Stomach smooth muscle (tissue), 2 donors: Measurements from ENCODE around the gene LDLRAD4.

ENCODE experiments used
- H3K27ac ChIP-seq: one replicate; pipeline ENCODE4 v1.7.0; 2013; ENCODE audit warnings: mild to moderate bottlenecking, low read length, inconsistent platforms
- H3K27me3 ChIP-seq, 2 donors: one replicate each; pipeline ENCODE4 v1.7.0; 2013; ENCODE audit warnings: low read length in 2 of 2; ENCODE audit not compliant: insufficient read depth in 2 of 2, control insufficient read depth in 1 of 2
- H3K36me3 ChIP-seq, 2 donors: one replicate each; pipeline ENCODE4 v1.7.0; 2013; ENCODE audit warnings: low read length in 2 of 2; ENCODE audit not compliant: control insufficient read depth in 2 of 2, insufficient read depth in 2 of 2
- H3K4me1 ChIP-seq: one replicate; pipeline ENCODE4 v1.7.0; 2013; ENCODE audit warnings: low read length; ENCODE audit not compliant: control insufficient read depth, insufficient read depth
- H3K4me3 ChIP-seq, 2 donors: one replicate each; pipeline ENCODE4 v1.7.0; 2013; ENCODE audit warnings: low read length in 2 of 2
- H3K9ac ChIP-seq, 2 donors: one replicate each; pipeline ENCODE4 v1.7.0; 2013; ENCODE audit warnings: low read length in 2 of 2, mild to moderate bottlenecking in 1 of 2
- H3K9me3 ChIP-seq, 2 donors: one replicate each; pipeline ENCODE4 v1.7.0; 2013; ENCODE audit warnings: low read length in 2 of 2; ENCODE audit not compliant: control insufficient read depth in 2 of 2
- donor health status: healthy.
- donor health status: Pancreatic carcinoma.

Gene LDLRAD4

DNA sequence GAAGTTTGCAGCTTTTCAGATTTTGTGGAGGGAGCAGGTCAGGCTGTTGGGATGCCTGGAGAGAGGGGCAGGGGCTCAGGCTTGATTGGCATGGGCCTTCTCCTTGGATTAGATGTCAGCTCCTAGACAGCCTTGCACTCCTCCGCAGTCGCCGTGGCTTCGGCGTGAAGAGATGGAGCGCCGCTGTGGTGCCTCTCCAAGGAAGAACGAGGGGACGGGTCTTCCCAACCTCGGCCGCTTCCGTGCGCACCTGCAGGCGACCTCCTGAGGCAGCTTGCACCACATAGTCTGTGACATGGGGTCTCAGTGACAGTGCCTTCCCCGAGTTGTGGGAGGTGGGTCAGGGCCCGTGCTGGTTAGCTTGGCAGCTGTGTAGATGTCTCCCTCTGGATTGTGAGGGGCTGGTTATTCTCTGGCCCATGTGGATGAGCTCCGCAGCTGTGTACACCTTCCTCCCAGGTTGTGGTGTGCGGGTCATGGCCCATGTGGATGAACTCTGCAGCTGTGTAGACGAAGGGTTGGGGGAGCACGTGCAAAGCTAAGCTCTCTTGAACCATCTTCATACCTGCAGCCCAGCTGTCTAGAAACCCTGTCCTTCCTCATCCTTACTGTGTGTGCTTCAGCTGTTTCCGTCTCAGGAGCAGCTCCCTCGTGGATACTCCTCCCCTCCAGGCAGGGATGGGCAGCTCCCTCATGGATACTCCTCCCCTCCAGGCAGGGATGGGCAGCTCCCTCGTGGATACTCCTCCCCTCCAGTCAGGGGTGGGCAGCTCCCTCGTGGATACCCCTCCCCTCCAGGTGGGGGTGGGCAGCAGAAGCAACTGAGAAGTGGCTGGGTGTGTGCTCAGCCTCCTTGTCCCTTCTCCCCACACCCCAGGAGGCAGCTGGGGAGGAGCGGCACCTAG is 170.3 kb downstream of the LDLRAD4 start:
- Histone ChIP-seq H3K4me3 (no peak overlapping the region), H3K27me3 (no peaks in the 10 kb centered on the region), H3K4me1 (peaks cover 12% of the 10 kb centered on the region), H3K9ac (no peak overlapping the region), H3K9me3 (no peaks in the 10 kb centered on the region), H3K36me3 (peaks cover 3 to 5% of the 10 kb centered on the region in 2 donors), H3K27ac (no peak overlapping the region)

DNA sequence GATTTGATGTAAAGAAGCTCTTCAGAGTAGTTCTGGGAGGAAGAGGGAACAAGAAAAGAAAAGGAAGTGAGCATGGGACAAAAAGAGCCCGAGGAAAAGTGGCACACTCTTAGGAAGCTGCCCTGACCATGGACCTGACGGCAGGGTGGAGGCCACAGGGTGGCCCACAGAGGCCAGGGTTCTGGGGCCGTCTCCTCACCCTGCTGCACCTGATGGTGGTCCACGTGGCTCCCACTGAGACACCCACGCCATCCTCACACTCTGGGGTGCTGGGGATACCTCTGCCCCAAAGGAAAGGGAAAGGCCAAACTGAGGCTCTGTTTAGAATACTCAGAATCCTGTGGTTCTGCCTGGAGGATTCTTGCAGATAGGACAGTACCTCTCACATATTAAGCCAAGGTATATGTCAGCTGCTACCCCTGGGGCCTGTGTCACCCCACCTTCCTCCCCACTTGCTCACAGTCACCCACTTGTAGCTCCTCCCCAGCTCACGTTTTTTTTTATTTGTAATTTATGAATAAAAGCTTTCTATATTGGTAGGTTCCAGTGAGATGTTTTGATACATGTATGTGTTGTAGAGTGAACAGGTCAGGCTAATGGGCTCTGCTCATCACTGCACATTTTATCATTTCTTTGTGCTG is 171.1 kb downstream of the LDLRAD4 start:
- H3K9ac ChIP-seq: no peak overlapping the region
- peaks cover 12% of the 10 kb centered on the region for H3K4me1 ChIP-seq
- no peak overlapping the region for H3K27ac ChIP-seq
- H3K4me3 ChIP-seq: no peak overlapping the region
- peaks cover 3 to 5% of the 10 kb centered on the region in 2 donors for H3K36me3 ChIP-seq
- H3K27me3 ChIP-seq: no peaks in the 10 kb centered on the region
- H3K9me3 ChIP-seq: no peaks in the 10 kb centered on the region

DNA sequence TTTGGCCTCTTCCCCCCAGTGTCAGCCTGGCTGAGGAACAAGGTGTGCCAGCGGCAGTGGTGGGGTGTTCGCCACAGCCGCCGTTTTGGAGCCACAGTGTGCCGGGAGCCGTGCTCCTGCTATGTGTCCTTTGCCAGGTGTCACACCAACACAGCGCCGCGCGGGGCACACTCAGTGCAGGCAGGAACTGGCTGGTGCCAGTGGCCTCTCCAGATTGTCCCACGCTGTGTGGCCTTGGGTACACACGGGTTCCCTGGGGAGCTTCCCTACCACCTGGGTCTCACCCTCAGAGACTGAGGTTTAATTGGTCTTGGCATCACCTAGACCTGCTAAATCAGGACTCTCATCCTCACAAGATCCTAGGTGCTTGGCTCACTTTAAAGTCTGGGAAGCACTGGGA is 171.6 kb downstream of the LDLRAD4 start:
- Histone ChIP-seq H3K4me1 (peaks cover 14% of the 10 kb centered on the region), H3K4me3 (no peak overlapping the region), H3K9me3 (no peaks in the 10 kb centered on the region), H3K27me3 (no peaks in the 10 kb centered on the region), H3K36me3 (peaks cover 3 to 5% of the 10 kb centered on the region in 2 donors), H3K27ac (no peak overlapping the region), H3K9ac (no peak overlapping the region)

DNA sequence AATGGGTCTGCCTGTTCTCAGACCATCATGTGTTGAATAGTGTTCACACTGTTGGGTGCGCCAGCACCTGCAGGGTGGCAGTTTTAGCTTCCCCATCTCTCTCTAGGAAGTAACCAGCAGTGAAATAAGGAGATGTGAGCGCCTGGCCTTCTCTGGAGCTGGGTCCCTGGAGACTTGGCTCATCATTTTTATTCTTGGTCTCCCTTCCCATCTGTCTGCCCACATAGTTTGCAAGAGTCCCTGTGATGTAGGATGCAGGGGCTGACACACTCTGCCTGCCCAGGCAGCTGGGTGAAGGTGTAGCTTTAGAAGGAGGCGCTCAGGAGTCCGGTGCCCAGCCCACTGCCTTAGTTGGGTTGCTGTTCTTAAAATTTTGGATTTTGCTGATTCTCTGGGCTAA is 172.2 kb downstream of the LDLRAD4 start:
- H3K4me3 ChIP-seq: no peak overlapping the region
- peaks cover 3 to 5% of the 10 kb centered on the region in 2 donors for H3K36me3 ChIP-seq
- H3K9me3 ChIP-seq: no peaks in the 10 kb centered on the region
- peaks cover 14% of the 10 kb centered on the region for H3K4me1 ChIP-seq
- no peak overlapping the region for H3K27ac ChIP-seq
- H3K9ac ChIP-seq: no peak overlapping the region
- no peaks in the 10 kb centered on the region for H3K27me3 ChIP-seq

DNA sequence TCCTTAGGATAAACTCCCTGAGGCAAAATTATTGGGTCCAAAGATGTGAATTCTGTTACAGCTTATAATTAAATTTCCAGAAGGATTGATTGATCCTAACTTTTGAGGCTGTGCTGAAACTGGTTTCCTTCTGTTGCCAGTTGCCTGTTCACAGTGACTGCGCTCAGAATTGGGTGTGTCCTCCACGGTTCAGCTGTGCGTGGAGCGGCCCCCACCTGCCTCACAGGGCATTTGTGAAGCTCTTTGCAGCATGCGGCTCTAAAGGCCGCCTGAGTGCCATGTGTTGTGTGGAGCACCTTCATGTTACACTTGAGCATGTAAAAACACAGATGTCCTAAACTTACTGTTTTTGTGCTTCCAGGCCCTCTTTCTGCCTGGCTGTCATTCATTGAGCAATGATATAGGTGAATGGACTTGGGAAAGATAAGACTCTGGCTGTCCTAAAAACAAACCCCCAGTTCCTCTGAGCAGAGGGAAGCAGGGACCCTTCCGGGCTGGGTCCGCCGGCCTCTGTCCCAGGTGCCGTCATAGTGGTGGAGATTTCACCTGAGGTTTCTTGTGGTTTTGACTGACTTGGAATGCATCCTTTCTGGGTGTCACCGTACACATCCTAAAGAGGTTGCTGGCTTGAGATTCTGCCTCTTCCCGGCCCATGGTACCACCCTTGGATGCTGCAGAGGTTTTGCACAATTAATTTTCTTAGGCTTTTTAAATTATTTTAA is 173.6 kb downstream of the LDLRAD4 start:
- Histone ChIP-seq H3K9ac (no peak overlapping the region), H3K36me3 (peaks cover 3 to 5% of the 10 kb centered on the region in 2 donors), H3K27ac (no peak overlapping the region), H3K9me3 (no peaks in the 10 kb centered on the region), H3K27me3 (no peaks in the 10 kb centered on the region), H3K4me1 (peaks cover 14% of the 10 kb centered on the region), H3K4me3 (no peak overlapping the region)

DNA sequence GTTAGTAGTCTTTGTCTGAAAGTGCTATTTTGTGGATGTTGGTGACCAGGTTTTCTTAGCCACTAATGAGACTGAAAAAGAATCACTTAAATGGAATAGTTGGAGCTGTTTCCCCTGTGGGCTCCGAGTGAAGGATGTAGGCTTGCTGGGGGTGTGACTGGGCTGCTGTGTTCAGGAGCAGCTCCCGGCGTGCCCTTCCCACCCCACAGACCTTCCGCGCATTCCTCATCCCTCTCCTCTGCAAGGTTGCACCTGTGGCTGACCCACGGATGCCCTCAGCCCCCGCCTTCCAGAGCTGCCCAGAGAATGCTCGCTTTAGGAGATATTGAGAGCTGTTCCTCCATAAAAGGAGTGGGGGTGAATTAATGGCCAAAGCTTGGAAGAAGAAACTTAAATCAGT is 174.3 kb downstream of the LDLRAD4 start:
- H3K27ac ChIP-seq: no peak overlapping the region
- H3K9ac ChIP-seq: no peak overlapping the region
- no peaks in the 10 kb centered on the region for H3K27me3 ChIP-seq
- H3K36me3 ChIP-seq: peaks cover 0 to 3% of the 10 kb centered on the region in 2 donors
- peaks cover 9% of the 10 kb centered on the region for H3K4me1 ChIP-seq
- no peak overlapping the region for H3K4me3 ChIP-seq
- no peaks in the 10 kb centered on the region for H3K9me3 ChIP-seq

DNA sequence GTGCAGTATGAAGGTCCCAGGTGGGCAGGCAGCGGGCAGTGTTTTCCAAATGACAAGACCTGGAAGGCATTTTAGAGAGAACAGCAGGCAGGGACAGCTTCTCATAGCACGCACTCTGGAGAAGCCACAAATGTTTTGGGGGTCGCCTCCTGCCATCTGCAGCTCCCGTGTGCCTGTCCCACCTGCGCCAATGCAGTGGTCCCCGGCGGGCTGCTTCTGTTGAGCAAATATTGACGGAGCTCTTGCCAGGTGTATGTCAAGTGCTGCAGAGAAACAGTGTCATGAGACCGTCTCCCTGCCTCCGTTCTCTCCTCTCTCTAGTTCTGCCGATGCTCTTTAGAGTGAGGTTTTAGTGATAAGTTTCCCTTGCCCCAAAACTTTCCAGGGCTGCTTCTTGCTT is 174.8 kb downstream of the LDLRAD4 start:
- Histone ChIP-seq H3K27me3 (no peaks in the 10 kb centered on the region), H3K4me1 (peaks cover 6% of the 10 kb centered on the region), H3K4me3 (no peak overlapping the region), H3K9me3 (no peaks in the 10 kb centered on the region), H3K27ac (no peak overlapping the region), H3K36me3 (peaks cover 0 to 3% of the 10 kb centered on the region in 2 donors), H3K9ac (no peak overlapping the region)

DNA sequence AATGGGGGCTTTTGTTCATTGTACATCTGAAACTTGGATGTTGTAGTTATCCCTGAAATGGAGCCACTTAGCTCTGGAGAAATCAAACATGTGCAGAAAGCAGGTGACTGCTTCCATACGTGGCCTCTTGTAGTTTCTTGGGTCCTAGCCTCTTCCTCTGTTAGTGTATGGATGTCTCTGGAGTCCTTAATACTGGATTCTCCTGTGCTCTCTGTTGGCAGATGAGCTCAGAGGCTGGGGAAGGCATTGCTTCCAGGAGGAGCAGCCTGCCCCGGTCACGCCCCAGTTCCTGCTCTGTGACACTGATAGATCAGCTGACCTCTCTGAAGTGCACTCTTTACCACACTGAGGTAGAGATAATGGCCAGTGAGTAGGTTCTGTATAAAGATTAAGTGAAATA is 176.2 kb downstream of the LDLRAD4 start:
- Histone ChIP-seq H3K27me3 (no peaks in the 10 kb centered on the region), H3K36me3 (peaks cover 0 to 2% of the 10 kb centered on the region in 2 donors), H3K9ac (no peak overlapping the region), H3K27ac (no peak overlapping the region), H3K4me3 (no peak overlapping the region), H3K9me3 (no peaks in the 10 kb centered on the region), H3K4me1 (peaks cover 6% of the 10 kb centered on the region)

DNA sequence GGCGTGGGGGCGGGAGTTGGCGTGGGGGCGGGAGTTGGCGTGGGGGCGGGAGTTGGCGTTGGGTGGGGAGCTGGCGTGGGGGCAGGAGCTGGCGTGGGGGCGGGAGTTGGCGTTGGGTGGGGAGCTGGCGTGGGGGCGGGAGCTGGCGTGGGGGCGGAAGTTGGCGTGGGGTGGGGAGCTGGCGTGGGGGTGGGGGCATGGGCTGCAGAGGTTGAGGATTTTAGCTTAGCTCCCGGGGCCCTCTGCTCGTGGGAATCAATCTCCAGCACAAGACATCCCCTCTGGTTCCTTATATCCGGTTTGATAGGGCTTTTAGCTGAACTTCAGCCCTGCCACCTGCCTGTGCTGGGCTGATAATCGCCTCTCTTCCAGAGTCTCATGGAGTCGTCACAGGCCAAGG is 177.0 kb downstream of the LDLRAD4 start:
- Histone ChIP-seq H3K9me3 (no peaks in the 10 kb centered on the region), H3K4me1 (peaks cover 6% of the 10 kb centered on the region), H3K4me3 (no peak overlapping the region), H3K27ac (no peak overlapping the region), H3K36me3 (peaks cover 0 to 3% of the 10 kb centered on the region in 2 donors), H3K9ac (no peak overlapping the region), H3K27me3 (no peaks in the 10 kb centered on the region)

DNA sequence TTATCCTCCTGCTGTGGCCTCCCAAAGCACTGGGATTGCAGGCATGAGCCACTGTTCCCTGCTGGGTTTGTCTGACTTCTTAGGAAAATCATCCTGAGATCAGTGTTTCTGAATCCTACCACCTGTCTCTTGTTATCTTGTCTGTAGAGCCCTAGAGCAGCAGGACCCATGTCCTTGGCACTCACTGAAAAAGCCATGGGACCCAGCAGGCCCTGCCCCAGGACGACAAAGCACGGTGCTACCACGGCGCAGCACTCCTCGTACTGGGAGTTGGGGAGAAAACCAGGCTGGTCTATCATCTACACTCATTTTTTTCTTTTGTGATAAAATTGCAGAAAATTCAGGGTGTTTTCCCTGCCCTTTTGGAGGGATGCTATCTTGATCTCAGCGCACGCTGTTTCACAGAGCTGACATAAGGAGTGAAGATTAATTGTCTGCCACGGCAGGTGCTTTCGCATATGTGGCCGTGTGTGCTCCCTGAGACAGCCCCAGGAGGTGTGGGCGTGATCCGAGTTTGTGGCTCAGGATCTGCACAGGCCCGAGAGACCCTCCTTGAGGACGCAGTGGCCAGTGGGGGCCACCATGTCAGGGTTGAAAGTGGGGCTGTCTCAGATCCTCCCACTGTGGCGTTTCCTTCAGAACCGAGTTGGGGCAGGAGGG is 179.1 kb downstream of the LDLRAD4 start:
- no peak overlapping the region for H3K9ac ChIP-seq
- peaks cover 3% of the 10 kb centered on the region for H3K4me1 ChIP-seq
- H3K9me3 ChIP-seq: no peaks in the 10 kb centered on the region
- no peak overlapping the region for H3K27ac ChIP-seq
- no peaks in the 10 kb centered on the region for H3K27me3 ChIP-seq
- peaks cover 0 to 2% of the 10 kb centered on the region in 2 donors for H3K36me3 ChIP-seq
- H3K4me3 ChIP-seq: no peak overlapping the region
